SK-N-SH treated with all-trans-retinoic acid at 6 μM for 48 hours (cell line): Measurements from ENCODE around the gene GRIA1.

Experiments used
- ATAC-seq: fragments of 200-7000 bp; cut with Tn5 transposase; 3 replicates; pipeline ENCODE4 v1.9.1; 2020; ENCODE audit warnings: mild to moderate bottlenecking, moderate library complexity
- BACH2 ChIP-seq: fragments of 250-450 bp; sonication (Bioruptor Pico); IDR thresholded peaks from 2 replicates; pipeline ENCODE4 v1.9.0; 2021; ENCODE audit warnings: mild to moderate bottlenecking, borderline replicate concordance
- CSRNP3 ChIP-seq: fragments of 250-450 bp; sonication (Bioruptor Pico); IDR thresholded peaks from 2 replicates; pipeline ENCODE4 v1.5.1; 2021; ENCODE audit warnings: mild to moderate bottlenecking, moderate library complexity
- GLIS3 ChIP-seq: fragments of 250-450 bp; sonication (Bioruptor Pico); IDR thresholded peaks from 2 replicates; pipeline ENCODE4 v1.5.0; 2020; ENCODE audit warnings: mild to moderate bottlenecking, moderate library complexity
- ISL1 ChIP-seq: fragments of 250-450 bp; sonication (Bioruptor Pico); IDR thresholded peaks from 2 replicates; pipeline ENCODE4 v2.1.2; 2022; ENCODE audit warnings: mild to moderate bottlenecking, moderate library complexity
- OSR1 ChIP-seq: fragments of 250-450 bp; sonication (Bioruptor Pico); IDR thresholded peaks from 2 replicates; pipeline ENCODE4 v1.8.0; 2022; ENCODE audit warnings: moderate library complexity, mild to moderate bottlenecking, inconsistent platforms
- POU6F1 ChIP-seq: fragments of 250-450 bp; sonication (Bioruptor Pico); IDR thresholded peaks from 2 replicates; pipeline ENCODE4 v1.8.0; 2021; ENCODE audit warnings: low read depth, mild to moderate bottlenecking, moderate library complexity, borderline replicate concordance
- PPARA ChIP-seq: fragments of 250-450 bp; sonication (Bioruptor Pico); IDR thresholded peaks from 2 replicates; pipeline ENCODE4 v1.5.0; 2020; ENCODE audit warnings: mild to moderate bottlenecking, borderline replicate concordance
- RARB ChIP-seq: fragments of 250-450 bp; sonication (Bioruptor Pico); IDR thresholded peaks from 2 replicates; pipeline ENCODE4 v1.8.0; 2021; ENCODE audit warnings: mild to moderate bottlenecking, moderate library complexity
- SNAI2 ChIP-seq: fragments of 250-450 bp; sonication (Bioruptor Pico); IDR thresholded peaks from 2 replicates; pipeline ENCODE4 v1.5.0; 2020; ENCODE audit warnings: mild to moderate bottlenecking, moderate library complexity
- TCF4 ChIP-seq: fragments of 250-450 bp; sonication (Bioruptor Pico); IDR thresholded peaks from 2 replicates; pipeline ENCODE4 v1.8.0; 2021; ENCODE audit warnings: mild to moderate bottlenecking, moderate library complexity, borderline replicate concordance
- TSHZ2 ChIP-seq: fragments of 250-450 bp; sonication (Bioruptor Pico); IDR thresholded peaks from 2 replicates; pipeline ENCODE4 v1.5.0; 2020; ENCODE audit warnings: mild to moderate bottlenecking, moderate library complexity
- ZC3H10 ChIP-seq: fragments of 250-450 bp; sonication (Bioruptor Pico); IDR thresholded peaks from 2 replicates; pipeline ENCODE4 v1.5.1; 2021; ENCODE audit warnings: mild to moderate bottlenecking, moderate library complexity
- ZFP30 ChIP-seq: fragments of 450-650 bp; formaldehyde crosslinking; IDR thresholded peaks from 2 replicates; pipeline ENCODE4 v1.5.0; 2022; ENCODE audit warnings: mild to moderate bottlenecking, moderate library complexity
- ZNF565 ChIP-seq: fragments of 450-650 bp; formaldehyde crosslinking; conservative IDR thresholded peaks from 2 replicates; pipeline ENCODE4 v1.5.0; 2020; ENCODE audit warnings: low read depth, mild to moderate bottlenecking, moderate library complexity
- ZNF70 ChIP-seq: fragments of 450-650 bp; formaldehyde crosslinking; IDR thresholded peaks from 2 replicates; pipeline ENCODE4 v1.5.0; 2020; ENCODE audit warnings: mild to moderate bottlenecking, moderate library complexity
- ZNF8 ChIP-seq: fragments of 450-650 bp; formaldehyde crosslinking; IDR thresholded peaks from 2 replicates; pipeline ENCODE4 v1.5.0; 2020; ENCODE audit warnings: mild to moderate bottlenecking, moderate library complexity
- TF ChIP-seq, protein P1 (sequence below): fragments of 250-450 bp; sonication (Bioruptor Pico); IDR thresholded peaks from 2 replicates; pipeline ENCODE4 v1.8.0; 2020; ENCODE audit warnings: mild to moderate bottlenecking, moderate library complexity, borderline replicate concordance

The GRIA1 gene

GRCh38 chr5:153676406-153676805 is 185.9 kb downstream of the GRIA1 start:
- no peak for ATAC-seq
- TF ChIP-seq OSR1 (CRISPR knock-in tag), result no peak
- no peak for TF ChIP-seq RARB
- TF ChIP-seq BACH2, result no peak
- no peak for TF ChIP-seq ZNF70 (CRISPR knock-in tag)
- TF ChIP-seq SNAI2 (CRISPR knock-in tag), result no peak
- TF ChIP-seq TSHZ2, result no peak
- no peak for TF ChIP-seq ZFP30
- TF ChIP-seq GLIS3 (CRISPR knock-in tag), result no peak
- TF ChIP-seq ZC3H10 (CRISPR knock-in tag), result no peak
- TF ChIP-seq, all 23 proteins: peak for 0

GRCh38 chr5:153676821-153677220 is 186.4 kb downstream of the GRIA1 start:
- TF ChIP-seq, protein P1, sequence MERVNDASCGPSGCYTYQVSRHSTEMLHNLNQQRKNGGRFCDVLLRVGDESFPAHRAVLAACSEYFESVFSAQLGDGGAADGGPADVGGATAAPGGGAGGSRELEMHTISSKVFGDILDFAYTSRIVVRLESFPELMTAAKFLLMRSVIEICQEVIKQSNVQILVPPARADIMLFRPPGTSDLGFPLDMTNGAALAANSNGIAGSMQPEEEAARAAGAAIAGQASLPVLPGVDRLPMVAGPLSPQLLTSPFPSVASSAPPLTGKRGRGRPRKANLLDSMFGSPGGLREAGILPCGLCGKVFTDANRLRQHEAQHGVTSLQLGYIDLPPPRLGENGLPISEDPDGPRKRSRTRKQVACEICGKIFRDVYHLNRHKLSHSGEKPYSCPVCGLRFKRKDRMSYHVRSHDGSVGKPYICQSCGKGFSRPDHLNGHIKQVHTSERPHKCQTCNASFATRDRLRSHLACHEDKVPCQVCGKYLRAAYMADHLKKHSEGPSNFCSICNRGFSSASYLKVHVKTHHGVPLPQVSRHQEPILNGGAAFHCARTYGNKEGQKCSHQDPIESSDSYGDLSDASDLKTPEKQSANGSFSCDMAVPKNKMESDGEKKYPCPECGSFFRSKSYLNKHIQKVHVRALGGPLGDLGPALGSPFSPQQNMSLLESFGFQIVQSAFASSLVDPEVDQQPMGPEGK, result no peak
- TF ChIP-seq ZNF70 (CRISPR knock-in tag), result no peak
- no peak for TF ChIP-seq POU6F1 (CRISPR knock-in tag)
- no peak for TF ChIP-seq ZFP30
- TF ChIP-seq TCF4 (CRISPR knock-in tag), result no peak
- TF ChIP-seq RARB, result no peak
- no peak for TF ChIP-seq ISL1 (CRISPR knock-in tag)
- TF ChIP-seq OSR1 (CRISPR knock-in tag), result no peak
- no peak for ATAC-seq

GRCh38 chr5:153678617-153679329 is 188.3 kb downstream of the GRIA1 start:
- no peak for ATAC-seq
- TF ChIP-seq OSR1 (CRISPR knock-in tag) (no peak), PPARA (CRISPR knock-in tag) (no peak), ZNF8 (no peak), ZNF565 (CRISPR knock-in tag) (no peak), GLIS3 (CRISPR knock-in tag) (no peak), TSHZ2 (no peak), CSRNP3 (CRISPR knock-in tag) (no peak)
- TF ChIP-seq, protein P1, result no peak
